Thyroid gland (tissue), 4 donors: ENCODE results near the gene CCND2. TPM values are rescaled to one million over a fixed set of nuclear protein-coding genes. Genes with fewer than 3 reads are reported as not detected.

Experiments
- DNase-seq, 2 donors: peaks; one replicate each; pipeline ENCODE4 v3.0.0-alpha.2; 2019
- H3K27ac ChIP-seq, 3 donors: fragments of 200-600 bp; sonication (generic); 1 replicate in 2 of 3; 2 replicates in 1 of 3; pipeline ENCODE4 v1.5.1; 2016 to 2019; ENCODE audit warnings: mild to moderate bottlenecking in 1 of 3, moderate library complexity in 1 of 3
- H3K27me3 ChIP-seq: fragments of 200-600 bp; sonication (generic); one replicate; pipeline ENCODE4 v1.5.1; 2019
- H3K36me3 ChIP-seq, 2 donors: fragments of 200-600 bp; sonication (generic); one replicate each; pipeline ENCODE4 v1.5.1; 2016 to 2019
- H3K4me1 ChIP-seq, 2 donors: fragments of 200-600 bp; sonication (generic); one replicate each; pipeline ENCODE4 v1.5.1; 2017 to 2019
- H3K4me3 ChIP-seq, 3 donors: fragments of 200-600 bp; sonication (generic); replicated peaks in 1 of 3; 1 replicate in 2 of 3; 2 replicates in 1 of 3; pipeline ENCODE4 v1.5.1; 2016; ENCODE audit warnings: mild to moderate bottlenecking in 1 of 3
- H3K9me3 ChIP-seq: fragments of 200-600 bp; sonication (generic); one replicate; pipeline ENCODE4 v1.5.1; 2017
- CTCF ChIP-seq, 6 experiments: fragments of 200-600 bp in 3 of 6; fragments of 450-650 bp in 3 of 6; sonication (generic) in 3 of 6; IDR thresholded peaks; one replicate each; pipeline ENCODE4 v1.5.1; 2016 to 2019; ENCODE audit warnings: antibody characterized with exemption in 6 of 6, mild to moderate bottlenecking in 2 of 6, inconsistent platforms in 1 of 6, moderate library complexity in 1 of 6
- POLR2A ChIP-seq, 2 donors: fragments of 450-650 bp; IDR thresholded peaks; one replicate each; pipeline ENCODE4 v1.6.1; 2017; ENCODE audit warnings: antibody characterized with exemption in 2 of 2, mild to moderate bottlenecking in 2 of 2, moderate library complexity in 1 of 2
- WGBS, 2 donors: methylation state at CpG; one replicate each; pipeline ENCODE4 v1.1.5; 2017; 5-methylcytosine and 5-hydroxymethylcytosine counted together
- intact Hi-C: fragments of 100-400 bp; cut with DNase I; formaldehyde crosslinking; loops from one replicate; pipeline ENCODE4 v1.15.1; 2023
- total RNA-seq, 4 donors: library from RNA; depleted of rRNA; stranded (reverse); fragments of >200 nt; gene quantifications; one replicate each; pipeline ENCODE4 v1.2.3, GENCODE V29; 2016

The CCND2 gene
- total RNA-seq, 4 donors from 2014 or later: 81.4 to 135 (median 122) TPM

GRCh38 chr12:4266990-4267389 lies 6.6 kb upstream of the CCND2 start:
- Histone ChIP-seq H3K4me1 (peaks cover 4 to 11% of the 10 kb centered on the region in 2 donors), H3K9me3 (no peaks in the 10 kb centered on the region), H3K36me3 (no peaks in the 10 kb centered on the region), H3K4me3 (no peak overlapping the region), H3K27ac (no peak overlapping the region), H3K27me3 (no peaks in the 10 kb centered on the region)
- 93 to 100% methylated on average over 2 of the region's 2 CpGs for WGBS, 2 donors
- TF ChIP-seq POLR2A (IDR thresholded peaks at IDR 0.05): no peak
- TF ChIP-seq CTCF (IDR thresholded peaks at IDR 0.05): no peak
- no peak for DNase-seq
- intact Hi-C loops: no loop called here

- no peaks in the 10 kb centered on the region for H3K9me3 ChIP-seq
- H3K27me3 ChIP-seq: no peaks in the 10 kb centered on the region
- DNase-seq: no peak
- intact Hi-C loops: no loop called here
- TF ChIP-seq CTCF (IDR thresholded peaks at IDR 0.05) (no peak), POLR2A (IDR thresholded peaks at IDR 0.05) (no peak)
- WGBS, 2 donors: 73 to 81% methylated on average over 2 of the region's 2 CpGs
- H3K27ac ChIP-seq: no peak overlapping the region
- no peak overlapping the region for H3K4me3 ChIP-seq
- H3K4me1 ChIP-seq: peaks cover 11 to 20% of the 10 kb centered on the region in 2 donors
- H3K36me3 ChIP-seq: no peaks in the 10 kb centered on the region
Measured at GRCh38 chr12:4267704-4268328, 5.7 kb upstream of the CCND2 start.

- H3K27ac ChIP-seq: peak overlapping the region; percentile 1 to 97 (median 94)
- H3K36me3 ChIP-seq: no peaks in the 10 kb centered on the region
- TF ChIP-seq POLR2A (IDR thresholded peaks at IDR 0.05): no peak
- TF ChIP-seq CTCF (IDR thresholded peaks at IDR 0.05): no peak
- 12 to 13% methylated on average over 26 of the region's 26 CpGs for WGBS, 2 donors
- no peaks in the 10 kb centered on the region for H3K9me3 ChIP-seq
- intact Hi-C loops: no loop called here
- peak; percentile 16 to 25 for DNase-seq
- peak overlapping the region in 2 of 3 donors; percentile 46 to 61 for H3K4me3 ChIP-seq
- H3K27me3 ChIP-seq: no peaks in the 10 kb centered on the region
- peaks cover 16 to 25% of the 10 kb centered on the region in 2 donors for H3K4me1 ChIP-seq
Measured at GRCh38 chr12:4268329-4269181, 5.0 kb upstream of the CCND2 start.

GRCh38 chr12:4269279-4269991 lies 4.1 kb upstream of the CCND2 start:
- peak; percentile 84 to 86 for DNase-seq
- 2 to 3% methylated on average over 49 to 60 of the region's 73 CpGs for WGBS, 2 donors
- TF ChIP-seq CTCF (IDR thresholded peaks at IDR 0.05) (peak in 2 of 6 experiments; percentile 21 to 24), POLR2A (IDR thresholded peaks at IDR 0.05) (peak; percentile 27 to 73)
- intact Hi-C loops: no loop called here
- Histone ChIP-seq H3K27me3 (no peaks in the 10 kb centered on the region), H3K9me3 (no peaks in the 10 kb centered on the region), H3K4me3 (peak overlapping the region in 2 of 3 donors; percentile 46 to 61), H3K36me3 (no peaks in the 10 kb centered on the region), H3K27ac (peak overlapping the region; percentile 72 to 97 (median 94)), H3K4me1 (peaks cover 16 to 25% of the 10 kb centered on the region in 2 donors)
